Endothelial cell (in vitro differentiated cells): ENCODE results near the gene IST1. TPM values are rescaled to one million over a fixed set of nuclear protein-coding genes. Genes with fewer than 3 reads are reported as not detected.

Source experiments
- DNase-seq: peaks from one replicate; pipeline ENCODE4 v3.0.0; 2021; ENCODE audit warnings: low spot score
- H3K27ac Mint-ChIP-seq: one replicate; pipeline ENCODE4 v1.8.0; 2021; ENCODE audit warnings: mixed read lengths, inconsistent platforms; ENCODE audit not compliant: unreplicated experiment
- H3K27me3 Mint-ChIP-seq: one replicate; pipeline ENCODE4 v1.8.0; 2021; ENCODE audit warnings: mild to moderate bottlenecking, moderate library complexity, mixed read lengths, inconsistent platforms; ENCODE audit not compliant: unreplicated experiment
- H3K36me3 Mint-ChIP-seq: one replicate; pipeline ENCODE4 v1.8.0; 2021; ENCODE audit warnings: mild to moderate bottlenecking, low read depth, mixed read lengths, inconsistent platforms; ENCODE audit not compliant: unreplicated experiment
- H3K4me1 Mint-ChIP-seq: one replicate; pipeline ENCODE4 v1.8.0; 2021; ENCODE audit warnings: mild to moderate bottlenecking, mixed read lengths, inconsistent platforms; ENCODE audit not compliant: unreplicated experiment
- H3K4me3 Mint-ChIP-seq: one replicate; pipeline ENCODE4 v1.8.0; 2021; ENCODE audit warnings: mild to moderate bottlenecking, mixed read lengths, inconsistent platforms; ENCODE audit not compliant: unreplicated experiment
- H3K9me3 Mint-ChIP-seq: one replicate; pipeline ENCODE4 v1.8.0; 2021; ENCODE audit warnings: mixed read lengths, inconsistent platforms; ENCODE audit not compliant: unreplicated experiment
- CTCF ChIP-seq: fragments of 200-600 bp; sonication (generic); IDR thresholded peaks from one replicate; pipeline ENCODE4 v1.5.0; 2021; ENCODE audit warnings: antibody characterized with exemption; ENCODE audit not compliant: unreplicated experiment
- total RNA-seq: library from RNA; stranded (reverse); fragmentation: NEBNext Ultra II Directional; extraction: Animal tissue kit (Norgen Biotek cat#: 25700); gene quantifications from one replicate; pipeline ENCODE4 v1.2.1, GENCODE V29; 2021; ENCODE audit not compliant: unreplicated experiment

IST1 gene
- total RNA-seq, 1 donor from 2014 or later = 247 TPM

DNA sequence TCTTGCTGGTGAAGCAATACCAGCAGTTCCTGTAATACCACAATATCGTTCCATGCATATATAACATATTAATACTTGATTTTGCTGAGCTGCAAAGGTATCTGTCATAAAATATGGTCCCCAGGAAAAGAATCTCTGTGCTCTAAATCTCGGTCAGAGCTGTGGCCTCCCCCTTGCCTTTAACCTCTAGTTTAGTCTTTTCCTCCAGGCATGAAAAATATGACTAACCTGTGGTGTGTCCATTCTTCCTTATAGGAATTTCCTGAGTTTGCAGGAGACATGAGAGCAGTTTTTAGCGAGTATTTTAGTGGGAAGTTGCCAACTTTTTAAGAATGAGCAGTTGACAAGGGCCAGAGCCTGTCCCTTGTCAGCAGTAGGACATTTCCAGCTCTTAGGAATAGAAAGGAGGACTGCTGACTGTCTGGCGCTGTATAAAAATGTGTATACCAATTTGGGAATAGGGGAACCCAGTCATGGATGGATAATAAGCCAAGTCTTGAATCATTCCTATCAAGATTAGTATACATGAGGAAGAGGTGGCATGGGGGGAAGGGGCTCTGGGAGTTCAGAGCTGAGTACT lies 40.9 kb upstream of the IST1 start:
- no peaks in the 10 kb centered on the region for H3K9me3 Mint-ChIP-seq
- H3K4me3 Mint-ChIP-seq = no peak overlapping the region
- peaks cover 28% of the 10 kb centered on the region for H3K36me3 Mint-ChIP-seq
- H3K4me1 Mint-ChIP-seq = peaks cover 1% of the 10 kb centered on the region
- no peak overlapping the region for H3K27ac Mint-ChIP-seq
- DNase-seq = no peak
- peaks cover 5% of the 10 kb centered on the region for H3K27me3 Mint-ChIP-seq
- TF ChIP-seq CTCF = no peak

DNA sequence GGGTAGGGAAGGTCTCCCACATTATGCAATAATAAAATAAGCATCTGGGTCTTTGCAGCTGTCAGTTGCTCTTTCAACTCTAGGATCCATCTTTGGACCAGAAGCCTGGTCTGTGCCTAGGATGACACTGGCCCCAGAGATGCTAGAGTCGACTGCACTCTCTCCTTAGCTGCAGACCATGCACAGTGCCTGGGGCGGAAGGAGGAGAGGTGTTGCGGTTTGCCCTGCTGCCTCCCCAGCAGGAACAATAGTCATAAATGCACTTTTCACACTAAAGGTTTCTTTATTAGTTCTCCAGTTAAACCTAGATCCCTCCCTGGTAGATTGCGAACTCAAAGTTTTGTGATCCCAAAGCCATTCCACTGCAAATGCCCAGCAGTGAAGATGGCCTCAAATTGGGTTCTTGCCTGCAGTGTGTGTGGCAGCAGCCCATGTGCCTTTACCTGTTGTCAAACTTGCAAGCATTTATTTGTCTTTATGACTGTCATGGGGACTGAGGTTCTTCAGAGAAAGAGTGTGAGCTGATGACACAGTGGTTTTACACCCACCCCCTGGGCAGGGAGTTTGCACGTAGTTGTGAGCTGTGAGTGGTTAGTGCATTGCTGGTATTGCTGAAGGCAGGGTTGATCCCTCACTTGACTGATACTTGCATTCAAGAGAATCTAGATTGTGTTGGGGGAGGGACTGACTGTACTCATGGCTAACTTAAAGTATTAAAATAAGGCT lies 39.2 kb upstream of the IST1 start:
- no peak overlapping the region for H3K4me3 Mint-ChIP-seq
- no peak overlapping the region for H3K27ac Mint-ChIP-seq
- H3K36me3 Mint-ChIP-seq = peaks cover 24% of the 10 kb centered on the region
- H3K27me3 Mint-ChIP-seq = peaks cover 4% of the 10 kb centered on the region
- no peak for DNase-seq
- no peak for TF ChIP-seq CTCF
- H3K9me3 Mint-ChIP-seq = no peaks in the 10 kb centered on the region
- peaks cover 6% of the 10 kb centered on the region for H3K4me1 Mint-ChIP-seq

- peaks cover 6% of the 10 kb centered on the region for H3K4me1 Mint-ChIP-seq
- no peak for TF ChIP-seq CTCF
- no peak overlapping the region for H3K4me3 Mint-ChIP-seq
- no peaks in the 10 kb centered on the region for H3K9me3 Mint-ChIP-seq
- peaks cover 24% of the 10 kb centered on the region for H3K36me3 Mint-ChIP-seq
- peak overlapping the region; percentile 18 for H3K27ac Mint-ChIP-seq
- DNase-seq = no peak
- H3K27me3 Mint-ChIP-seq = peaks cover 3% of the 10 kb centered on the region
Observed at GRCh38 chr16:71859762-71860521, 35.4 kb upstream of the IST1 start.

- DNase-seq = no peak
- H3K36me3 Mint-ChIP-seq = peaks cover 43% of the 10 kb centered on the region
- H3K4me3 Mint-ChIP-seq = no peak overlapping the region
- peaks cover 6% of the 10 kb centered on the region for H3K4me1 Mint-ChIP-seq
- no peaks in the 10 kb centered on the region for H3K9me3 Mint-ChIP-seq
- no peak for TF ChIP-seq CTCF
- H3K27me3 Mint-ChIP-seq = peaks cover 1% of the 10 kb centered on the region
- no peak overlapping the region for H3K27ac Mint-ChIP-seq
Observed at GRCh38 chr16:71863995-71864394, 31.3 kb upstream of the IST1 start.
